H1 (cell line): ENCODE measurements around the gene NME7. TPM values are rescaled to one million over a fixed set of nuclear protein-coding genes. Genes with fewer than 3 reads are reported as not detected.

Source experiments
- CTCF ChIA-PET: fragments of 300-600 bp; sonication (Branson Sonifier 250); formaldehyde crosslinking; loops from one replicate; lab custom pipeline; 2021; ENCODE audit not compliant: partially characterized antibody; lab: Charles Lee
- POLR2A ChIA-PET: fragments of 300-600 bp; sonication (Branson Sonifier 250); formaldehyde crosslinking; loops from one replicate; lab custom pipeline; 2021; ENCODE audit warnings: inconsistent platforms; ENCODE audit not compliant: partially characterized antibody; lab: Charles Lee
- DNase-seq, 2 experiments: peaks; one replicate each; pipeline versions ENCODE4 v3.0.0 to v3.0.0-alpha.2; 2010 to 2022; ENCODE audit warnings: low spot score in 2 of 2, low read depth in 1 of 2, mixed read lengths in 1 of 2
- FAIRE-seq: peaks from 2 replicates; lab custom pipeline; 2011; peaks lifted over from hg19 to GRCh38; lab: Jason Lieb, UNC
- H2AFZ ChIP-seq: 2 replicates; pipeline ENCODE4 v1.8.1; 2012; ENCODE audit warnings: low read length, inconsistent platforms
- H2AK5ac ChIP-seq: 2 replicates; pipeline ENCODE4 v1.6.1; 2013; ENCODE audit warnings: low read depth, low read length
- H2BK120ac ChIP-seq: replicated peaks from 2 replicates; pipeline ENCODE3; 2013; ENCODE audit warnings: low read depth, low read length, inconsistent platforms
- H2BK12ac ChIP-seq: 2 replicates; pipeline ENCODE4 v1.6.1; 2013; ENCODE audit warnings: low read depth, low read length
- H2BK15ac ChIP-seq: 2 replicates; pipeline ENCODE4 v1.6.1; 2013; ENCODE audit warnings: low read length
- H2BK20ac ChIP-seq: 2 replicates; pipeline ENCODE4 v1.6.1; 2013; ENCODE audit warnings: low read length
- H2BK5ac ChIP-seq: 2 replicates; pipeline ENCODE4 v1.6.1; 2013; ENCODE audit warnings: low read depth, low read length
- H3K14ac ChIP-seq: 2 replicates; pipeline ENCODE4 v1.6.1; 2013; ENCODE audit warnings: inconsistent platforms; ENCODE audit not compliant: insufficient read length
- H3K18ac ChIP-seq: 2 replicates; pipeline ENCODE4 v1.6.1; 2013; ENCODE audit warnings: low read length; ENCODE audit errors: extremely low read depth
- H3K23ac ChIP-seq: 2 replicates; pipeline ENCODE4 v1.6.1; 2013; ENCODE audit warnings: inconsistent platforms; ENCODE audit not compliant: insufficient read length
- H3K23me2 ChIP-seq: 2 replicates; pipeline ENCODE4 v1.6.1; 2013; ENCODE audit warnings: low read depth, low read length
- H3K27ac ChIP-seq: 2 replicates; pipeline ENCODE4 v1.6.1; 2011; ENCODE audit warnings: low read depth, low read length, inconsistent platforms
- H3K27me3 ChIP-seq, 4 experiments: replicated peaks in 1 of 4; 1 replicate in 1 of 4; 2 replicates in 3 of 4; pipeline versions ENCODE4 v1.6.1 to v1.8.1; 2011 to 2013; ENCODE audit warnings: low read length in 3 of 4, mild to moderate bottlenecking in 3 of 4, inconsistent platforms in 2 of 4, mixed read lengths in 2 of 4, moderate library complexity in 1 of 4; ENCODE audit not compliant: control insufficient read depth in 3 of 4, insufficient read depth in 3 of 4; ENCODE audit errors: extremely low read depth in 1 of 4
- H3K36me3 ChIP-seq, 4 experiments: 2 replicates each; pipeline versions ENCODE4 v1.6.1 to v1.8.1; 2011 to 2013; ENCODE audit warnings: mild to moderate bottlenecking in 4 of 4, low read length in 3 of 4, moderate library complexity in 2 of 4, control low read depth in 1 of 4, inconsistent platforms in 1 of 4; ENCODE audit not compliant: insufficient read depth in 4 of 4, control insufficient read depth in 2 of 4
- H3K4ac ChIP-seq: replicated peaks from 2 replicates; pipeline ENCODE3; 2013; ENCODE audit warnings: low read length, low read depth, mixed read lengths, inconsistent platforms; ENCODE audit not compliant: insufficient read length
- H3K4me1 ChIP-seq, 4 experiments: replicated peaks in 1 of 4; 1 replicate in 1 of 4; 2 replicates in 3 of 4; pipeline versions ENCODE4 v1.6.1 to v1.8.1; 2011 to 2013; ENCODE audit warnings: low read length in 3 of 4, inconsistent platforms in 2 of 4, mixed read lengths in 1 of 4; ENCODE audit not compliant: insufficient read depth in 4 of 4, control insufficient read depth in 3 of 4
- H3K4me2 ChIP-seq, 2 experiments: 2 replicates each; pipeline versions ENCODE4 v1.6.1 to v1.8.1; 2011 to 2013; ENCODE audit warnings: low read depth in 2 of 2, low read length in 2 of 2, control low read depth in 1 of 2, inconsistent platforms in 1 of 2, mild to moderate bottlenecking in 1 of 2; ENCODE audit not compliant: insufficient read depth in 1 of 2
- H3K4me3 ChIP-seq, 4 experiments: fragments of 200-600, 300-600 bp in 1 of 4; sonication (generic), shearing (Covaris generic), sonication (Bioruptor Twin) in 1 of 4; 2 replicates each; pipeline versions ENCODE4 v1.5.1 to v1.8.1; 2011 to 2016; ENCODE audit warnings: low read length in 4 of 4, low read depth in 3 of 4, control low read depth in 2 of 4, inconsistent platforms in 2 of 4, mild to moderate bottlenecking in 2 of 4, mixed read lengths in 1 of 4, moderate library complexity in 1 of 4; ENCODE audit not compliant: insufficient read depth in 2 of 4; ENCODE audit errors: extremely low read depth in 1 of 4
- H3K56ac ChIP-seq: replicated peaks from 2 replicates; pipeline ENCODE3; 2013; ENCODE audit warnings: low read depth, mild to moderate bottlenecking, mixed read lengths, low read length, inconsistent platforms; ENCODE audit not compliant: insufficient read length
- H3K79me1 ChIP-seq: 2 replicates; pipeline ENCODE4 v1.6.1; 2013; ENCODE audit warnings: low read depth, low read length, control low read depth
- H3K79me2 ChIP-seq, 2 experiments: 2 replicates each; pipeline versions ENCODE4 v1.6.1 to v1.8.1; 2012 to 2013; ENCODE audit warnings: low read length in 2 of 2, mild to moderate bottlenecking in 2 of 2, inconsistent platforms in 1 of 2; ENCODE audit not compliant: insufficient read depth in 2 of 2, control insufficient read depth in 1 of 2
- H3K9ac ChIP-seq, 4 experiments: replicated peaks in 1 of 4; 1 replicate in 1 of 4; 2 replicates in 3 of 4; pipeline versions ENCODE4 v1.6.1 to v1.8.1; 2011 to 2013; ENCODE audit warnings: low read depth in 3 of 4, low read length in 3 of 4, control low read depth in 2 of 4, mild to moderate bottlenecking in 2 of 4, moderate library complexity in 2 of 4, inconsistent platforms in 1 of 4; ENCODE audit errors: extremely low read depth in 1 of 4
- H3K9me3 ChIP-seq, 2 experiments: 2 replicates each; pipeline versions ENCODE4 v1.6.1 to v1.8.1; 2012 to 2013; ENCODE audit warnings: mild to moderate bottlenecking in 2 of 2, moderate library complexity in 2 of 2, control low read depth in 1 of 2, inconsistent platforms in 1 of 2, low read depth in 1 of 2, low read length in 1 of 2, mixed read lengths in 1 of 2; ENCODE audit not compliant: insufficient read depth in 2 of 2
- H4K20me1 ChIP-seq, 2 experiments: replicated peaks in 1 of 2; 2 replicates each; pipeline versions ENCODE3 to v1.8.1; 2011 to 2013; ENCODE audit warnings: inconsistent platforms in 2 of 2, low read length in 2 of 2, mild to moderate bottlenecking in 1 of 2; ENCODE audit not compliant: insufficient read depth in 2 of 2, control insufficient read depth in 1 of 2
- H4K5ac ChIP-seq: 2 replicates; pipeline ENCODE4 v1.6.1; 2013; ENCODE audit warnings: low read length, low read depth, mixed read lengths, inconsistent platforms; ENCODE audit not compliant: insufficient read length
- H4K8ac ChIP-seq: 2 replicates; pipeline ENCODE4 v1.8.0; 2013; ENCODE audit warnings: mild to moderate bottlenecking, moderate library complexity, low read length, inconsistent platforms; ENCODE audit not compliant: insufficient read depth; ENCODE audit errors: extremely low read depth
- H4K91ac ChIP-seq: replicated peaks from 2 replicates; pipeline ENCODE3; 2013; ENCODE audit warnings: low read length, mixed read lengths, inconsistent platforms; ENCODE audit not compliant: insufficient read length
- ASH2L ChIP-seq: fragments of 200-600, 300-600 bp; sonication (generic); IDR thresholded peaks from one replicate; pipeline ENCODE4 v1.7.1; 2017; ENCODE audit warnings: low read length
- BACH1 ChIP-seq: IDR thresholded peaks from 2 replicates; pipeline ENCODE4 v1.6.1; 2012; ENCODE audit warnings: low read length, improper control_type of control experiment
- BCL11A ChIP-seq, 2 experiments: IDR thresholded peaks; one replicate each; pipeline ENCODE4 v1.6.1; 2011; ENCODE audit warnings: low read depth in 2 of 2, low read length in 2 of 2, mild to moderate bottlenecking in 2 of 2
- BRCA1 ChIP-seq: IDR thresholded peaks from 2 replicates; pipeline ENCODE4 v1.6.1; 2012; ENCODE audit warnings: low read depth, low read length, improper control_type of control experiment
- CHD1 ChIP-seq: IDR thresholded peaks from 2 replicates; pipeline ENCODE4 v1.6.1; 2012; ENCODE audit warnings: low read depth, low read length, improper control_type of control experiment
- CTBP2 ChIP-seq: IDR thresholded peaks from 2 replicates; pipeline ENCODE4 v1.7.0; 2011; ENCODE audit warnings: borderline replicate concordance, mild to moderate bottlenecking, moderate library complexity, mixed read lengths, low read length; ENCODE audit not compliant: insufficient read depth, insufficient read length
- GTF2F1 ChIP-seq: IDR thresholded peaks from 2 replicates; pipeline ENCODE4 v1.6.1; 2012; ENCODE audit warnings: low read depth, low read length, improper control_type of control experiment, borderline replicate concordance
- KDM1A ChIP-seq: fragments of 200-600, 300-600 bp; sonication (generic); IDR thresholded peaks from 2 replicates; pipeline ENCODE4 v1.7.1; 2016; ENCODE audit warnings: mild to moderate bottlenecking, low read length, borderline replicate concordance
- NRF1 ChIP-seq: IDR thresholded peaks from 2 replicates; pipeline ENCODE4 v1.6.1; 2011; ENCODE audit warnings: mild to moderate bottlenecking, low read depth, low read length, improper control_type of control experiment
- PHF8 ChIP-seq: fragments of 200-600 bp; sonication (generic); conservative IDR thresholded peaks from 2 replicates; pipeline ENCODE4 v1.7.1; 2012; ENCODE audit warnings: low read depth, mild to moderate bottlenecking, inconsistent platforms, low read length, moderate library complexity
- SAP30 ChIP-seq: fragments of 300-600 bp; sonication (generic); IDR thresholded peaks from 2 replicates; pipeline ENCODE4 v1.7.1; 2012; ENCODE audit warnings: low read length, moderate library complexity, mild to moderate bottlenecking, inconsistent platforms; ENCODE audit not compliant: insufficient read depth, insufficient replicate concordance
- TAF1 ChIP-seq: IDR thresholded peaks from 2 replicates; pipeline ENCODE4 v1.6.1; 2011; ENCODE audit warnings: mild to moderate bottlenecking, low read depth, low read length
- TCF12 ChIP-seq: IDR thresholded peaks from 2 replicates; pipeline ENCODE4 v1.6.1; 2011; ENCODE audit warnings: low read depth, mild to moderate bottlenecking, low read length
- WGBS, 2 experiments: shearing (Covaris generic) in 1 of 2; methylation state at CpG; one replicate each; pipeline versions ENCODE4 v1.1.6 to v1.1.7; 2013 to 2015; ENCODE audit warnings: low lambda C conversion rate in 2 of 2, mixed read lengths in 2 of 2, inconsistent platforms in 1 of 2, low coverage in 1 of 2, missing lambda C conversion rate in 1 of 2; ENCODE audit not compliant: insufficient replicate concordance in 2 of 2, insufficient coverage in 1 of 2, insufficient read length in 1 of 2; ENCODE audit errors: extremely low coverage in 1 of 2, missing lambda C conversion rate in 1 of 2; 5-methylcytosine and 5-hydroxymethylcytosine counted together
- polyA plus RNA-seq, 7 experiments: library from polyadenylated mRNA; depleted of rRNA in 3 of 7; stranded (reverse) in 5 of 7; unstranded in 2 of 7; fragments of >200 nt in 5 of 7; fragments of 200-250 nt in 2 of 7; gene quantifications; 1 replicate in 5 of 7; 2 replicates in 1 of 7; 4 replicates in 1 of 7; pipeline versions ENCODE4 v1.2.1 to v1.2.3, GENCODE V29; 2011 to 2013; ENCODE audit warnings: missing spikeins in 2 of 7, mixed read lengths in 2 of 7
- total RNA-seq: library from RNA; stranded (reverse); fragmentation: NEBNext Ultra II Directional; extraction: Animal tissue kit (Norgen Biotek cat#: 25700); gene quantifications from 2 replicates; pipeline ENCODE4 v1.2.1, GENCODE V29; 2021
- TF ChIP-seq, protein P1 (sequence below): IDR thresholded peaks from 2 replicates; pipeline ENCODE4 v1.6.1; 2012; ENCODE audit warnings: inconsistent platforms

NME7 gene
- total and polyA plus RNA-seq, 2 of the 8 experiments (the other 6 are each of a cell fraction or from before 2014, with no cell fraction given): 11.6 to 28.5 TPM

DNA sequence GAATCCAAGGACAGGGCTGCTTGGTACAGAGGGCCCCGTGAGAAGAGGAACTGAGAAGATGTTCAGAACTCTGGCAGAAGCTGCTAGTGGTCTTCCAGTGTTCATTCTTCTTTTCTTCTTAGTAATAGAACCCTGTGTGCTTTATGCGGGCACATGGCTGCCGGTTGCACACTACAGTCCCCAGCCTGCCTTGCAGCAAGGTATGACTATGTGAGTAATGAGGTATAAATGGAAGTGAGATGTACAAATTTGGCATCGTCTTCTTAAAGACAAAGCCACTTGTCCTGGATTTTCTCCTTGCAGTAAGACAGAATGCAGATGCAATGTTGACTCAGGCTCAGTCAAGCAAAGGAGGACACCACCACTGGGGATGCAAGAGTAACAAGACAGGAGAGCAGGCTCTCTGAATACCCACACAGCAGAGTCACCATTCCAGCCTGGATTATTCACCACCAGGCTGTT lies 276.1 kb downstream of the NME7 start:
- H2BK20ac ChIP-seq: no peak overlapping the region
- 0 out of 2 replicates have a peak overlapping the region, but pooled peaks have one; percentile 91 for H2AFZ ChIP-seq
- no peak overlapping the region for H3K4me3 ChIP-seq
- FAIRE-seq (no peak), DNase-seq (no peak)
- no peak overlapping the region for H2BK12ac ChIP-seq
- no peak overlapping the region for H3K9ac ChIP-seq
- no peaks in the 10 kb centered on the region for H3K79me2 ChIP-seq
- no peak overlapping the region for H3K56ac ChIP-seq
- H3K27me3 ChIP-seq: no peaks in the 10 kb centered on the region
- no peak overlapping the region for H3K14ac ChIP-seq
- no peak overlapping the region for H3K27ac ChIP-seq
- ChIA-PET CTCF (interaction anchor here (1.2 to 1.5 kb wide), 2 partner anchors 13 to 26 kb away, joined by 3 read pairs; no protein-coding TSS in a partner anchor), POLR2A (interaction anchor here (1.4 to 4.1 kb wide), 2 partner anchors 10 to 15 kb away, joined by 3 to 20 read pairs; partner anchors contain the start of gene ATP1B1)
- H3K23ac ChIP-seq: no peak overlapping the region
- no peak overlapping the region for H2BK15ac ChIP-seq
- 91% methylated on average over 4 of the region's 4 CpGs; no CpG with 5 or more reads in 1 of the 2 experiments for WGBS, 2 experiments
- H4K8ac ChIP-seq: no peak overlapping the region
- H4K91ac ChIP-seq: no peak overlapping the region
- no peaks in the 10 kb centered on the region for H3K36me3 ChIP-seq
- H3K18ac ChIP-seq: no peak overlapping the region
- H2BK5ac ChIP-seq: no peak overlapping the region
- no peak overlapping the region for H2AK5ac ChIP-seq
- no peaks in the 10 kb centered on the region for H3K23me2 ChIP-seq
- H3K4ac ChIP-seq: no peak overlapping the region
- no peaks in the 10 kb centered on the region for H3K79me1 ChIP-seq
- peaks cover 0 to 3% (median 0%) of the 10 kb centered on the region in 4 experiments; a peak in 1 of 7 replicates for H3K4me1 ChIP-seq
- no peak overlapping the region for H4K5ac ChIP-seq
- H3K9me3 ChIP-seq: no peaks in the 10 kb centered on the region
- H2BK120ac ChIP-seq: no peak overlapping the region
- no peaks in the 10 kb centered on the region for H4K20me1 ChIP-seq
- H3K4me2 ChIP-seq: no peak overlapping the region
- TF ChIP-seq PHF8 (no peak), CHD1 (no peak), BCL11A (IDR thresholded peaks at IDR 0.05; ENCODE audit: low read depth in 2 of 2, low read length in 2 of 2) (no peak), BACH1 (no peak), NRF1 (no peak), BRCA1 (no peak), TCF12 (no peak), CTBP2 (no peak), KDM1A (no peak), ASH2L (no peak), SAP30 (no peak), GTF2F1 (no peak), TAF1 (no peak)
- TF ChIP-seq, protein P1, sequence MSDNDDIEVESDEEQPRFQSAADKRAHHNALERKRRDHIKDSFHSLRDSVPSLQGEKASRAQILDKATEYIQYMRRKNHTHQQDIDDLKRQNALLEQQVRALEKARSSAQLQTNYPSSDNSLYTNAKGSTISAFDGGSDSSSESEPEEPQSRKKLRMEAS: no peak
